ENCODE measurements around the gene HP1BP3.

GRCh38 chr1:20702416-20702815 lies 84.7 kb downstream of the HP1BP3 start:
- TF ChIP-seq, protein P1, sequence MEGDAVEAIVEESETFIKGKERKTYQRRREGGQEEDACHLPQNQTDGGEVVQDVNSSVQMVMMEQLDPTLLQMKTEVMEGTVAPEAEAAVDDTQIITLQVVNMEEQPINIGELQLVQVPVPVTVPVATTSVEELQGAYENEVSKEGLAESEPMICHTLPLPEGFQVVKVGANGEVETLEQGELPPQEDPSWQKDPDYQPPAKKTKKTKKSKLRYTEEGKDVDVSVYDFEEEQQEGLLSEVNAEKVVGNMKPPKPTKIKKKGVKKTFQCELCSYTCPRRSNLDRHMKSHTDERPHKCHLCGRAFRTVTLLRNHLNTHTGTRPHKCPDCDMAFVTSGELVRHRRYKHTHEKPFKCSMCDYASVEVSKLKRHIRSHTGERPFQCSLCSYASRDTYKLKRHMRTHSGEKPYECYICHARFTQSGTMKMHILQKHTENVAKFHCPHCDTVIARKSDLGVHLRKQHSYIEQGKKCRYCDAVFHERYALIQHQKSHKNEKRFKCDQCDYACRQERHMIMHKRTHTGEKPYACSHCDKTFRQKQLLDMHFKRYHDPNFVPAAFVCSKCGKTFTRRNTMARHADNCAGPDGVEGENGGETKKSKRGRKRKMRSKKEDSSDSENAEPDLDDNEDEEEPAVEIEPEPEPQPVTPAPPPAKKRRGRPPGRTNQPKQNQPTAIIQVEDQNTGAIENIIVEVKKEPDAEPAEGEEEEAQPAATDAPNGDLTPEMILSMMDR (conservative IDR thresholded peaks at IDR 0.05): no peak; the same call in 1 of the 2 replicates
- TF ChIP-seq ZFX (IDR thresholded peaks at IDR 0.05): no peak
